Liver (tissue), 3 donors: Measurements from ENCODE around the gene CCL27.

Experiments
- EGR1 ChIP-seq, 2 donors: IDR thresholded peaks; 2 replicates each; pipeline ENCODE4 v1.6.1; 2016 to 2018; ENCODE audit warnings: antibody characterized with exemption in 2 of 2, low read depth in 2 of 2
- GABPA ChIP-seq, 2 donors: IDR thresholded peaks in 1 of 2; conservative IDR thresholded peaks in 1 of 2; 2 replicates each; pipeline ENCODE4 v1.6.1; 2016; ENCODE audit warnings: antibody characterized with exemption in 2 of 2, mild to moderate bottlenecking in 1 of 2, moderate library complexity in 1 of 2
- JUND ChIP-seq, 2 donors: IDR thresholded peaks; 2 replicates each; pipeline ENCODE4 v1.6.1; 2016; ENCODE audit warnings: antibody characterized with exemption in 2 of 2
- MAX ChIP-seq: IDR thresholded peaks from 2 replicates; pipeline ENCODE4 v1.6.1; 2016; ENCODE audit warnings: antibody characterized with exemption
- RAD21 ChIP-seq, 2 donors: IDR thresholded peaks; 2 replicates each; pipeline ENCODE4 v1.6.1; 2016; ENCODE audit warnings: antibody characterized with exemption in 2 of 2, mild to moderate bottlenecking in 2 of 2
- REST ChIP-seq: IDR thresholded peaks from 2 replicates; pipeline ENCODE4 v1.6.1; 2016; ENCODE audit warnings: antibody characterized with exemption, mild to moderate bottlenecking
- RXRA ChIP-seq, 2 donors: IDR thresholded peaks; 2 replicates each; pipeline ENCODE4 v1.6.1; 2017 to 2018; ENCODE audit warnings: antibody characterized with exemption in 2 of 2, mild to moderate bottlenecking in 1 of 2
- SP1 ChIP-seq: IDR thresholded peaks from 2 replicates; pipeline ENCODE4 v1.6.1; 2018; ENCODE audit warnings: antibody characterized with exemption, mild to moderate bottlenecking
- TAF1 ChIP-seq: conservative IDR thresholded peaks from 2 replicates; pipeline ENCODE4 v1.6.1; 2016; ENCODE audit warnings: antibody characterized with exemption, mild to moderate bottlenecking
- TF ChIP-seq, protein P1 (sequence below): IDR thresholded peaks from 2 replicates; pipeline ENCODE4 v1.6.1; 2016; ENCODE audit warnings: antibody characterized with exemption
- TF ChIP-seq, protein P2 (sequence below): fragments of 150-350 bp; IDR thresholded peaks from 2 replicates; pipeline ENCODE4 v1.5.1; 2017; ENCODE audit warnings: improper control_type of control experiment, low read depth, low read length; ENCODE audit not compliant: missing input control
- TF ChIP-seq, protein P3 (sequence below): IDR thresholded peaks from 2 replicates; pipeline ENCODE4 v1.6.1; 2016; ENCODE audit warnings: antibody characterized with exemption
- donor health status: healthy.
- donor health status: healthy.

DNA sequence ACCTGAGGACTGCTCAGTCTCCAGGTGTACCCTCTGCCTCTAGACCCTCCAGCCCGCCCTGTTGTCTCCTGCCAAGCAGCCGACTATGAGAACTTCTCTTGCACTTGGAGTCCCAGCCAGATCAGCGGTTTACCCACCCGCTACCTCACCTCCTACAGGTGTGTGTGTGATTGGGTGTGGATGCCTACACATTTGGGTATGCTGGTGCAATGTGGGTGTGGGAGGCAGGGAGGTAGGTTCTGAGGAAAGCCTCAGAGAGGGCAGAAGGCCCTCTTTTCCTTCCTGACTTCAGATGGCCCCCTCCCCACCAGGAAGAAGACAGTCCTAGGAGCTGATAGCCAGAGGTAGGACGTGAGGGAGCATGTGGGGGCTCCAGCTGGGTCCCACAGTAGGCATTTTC is 5.5 kb downstream of the CCL27 start:
- TF ChIP-seq, protein P1, sequence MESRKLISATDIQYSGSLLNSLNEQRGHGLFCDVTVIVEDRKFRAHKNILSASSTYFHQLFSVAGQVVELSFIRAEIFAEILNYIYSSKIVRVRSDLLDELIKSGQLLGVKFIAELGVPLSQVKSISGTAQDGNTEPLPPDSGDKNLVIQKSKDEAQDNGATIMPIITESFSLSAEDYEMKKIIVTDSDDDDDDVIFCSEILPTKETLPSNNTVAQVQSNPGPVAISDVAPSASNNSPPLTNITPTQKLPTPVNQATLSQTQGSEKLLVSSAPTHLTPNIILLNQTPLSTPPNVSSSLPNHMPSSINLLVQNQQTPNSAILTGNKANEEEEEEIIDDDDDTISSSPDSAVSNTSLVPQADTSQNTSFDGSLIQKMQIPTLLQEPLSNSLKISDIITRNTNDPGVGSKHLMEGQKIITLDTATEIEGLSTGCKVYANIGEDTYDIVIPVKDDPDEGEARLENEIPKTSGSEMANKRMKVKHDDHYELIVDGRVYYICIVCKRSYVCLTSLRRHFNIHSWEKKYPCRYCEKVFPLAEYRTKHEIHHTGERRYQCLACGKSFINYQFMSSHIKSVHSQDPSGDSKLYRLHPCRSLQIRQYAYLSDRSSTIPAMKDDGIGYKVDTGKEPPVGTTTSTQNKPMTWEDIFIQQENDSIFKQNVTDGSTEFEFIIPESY, result no peak
- TF ChIP-seq, protein P2, sequence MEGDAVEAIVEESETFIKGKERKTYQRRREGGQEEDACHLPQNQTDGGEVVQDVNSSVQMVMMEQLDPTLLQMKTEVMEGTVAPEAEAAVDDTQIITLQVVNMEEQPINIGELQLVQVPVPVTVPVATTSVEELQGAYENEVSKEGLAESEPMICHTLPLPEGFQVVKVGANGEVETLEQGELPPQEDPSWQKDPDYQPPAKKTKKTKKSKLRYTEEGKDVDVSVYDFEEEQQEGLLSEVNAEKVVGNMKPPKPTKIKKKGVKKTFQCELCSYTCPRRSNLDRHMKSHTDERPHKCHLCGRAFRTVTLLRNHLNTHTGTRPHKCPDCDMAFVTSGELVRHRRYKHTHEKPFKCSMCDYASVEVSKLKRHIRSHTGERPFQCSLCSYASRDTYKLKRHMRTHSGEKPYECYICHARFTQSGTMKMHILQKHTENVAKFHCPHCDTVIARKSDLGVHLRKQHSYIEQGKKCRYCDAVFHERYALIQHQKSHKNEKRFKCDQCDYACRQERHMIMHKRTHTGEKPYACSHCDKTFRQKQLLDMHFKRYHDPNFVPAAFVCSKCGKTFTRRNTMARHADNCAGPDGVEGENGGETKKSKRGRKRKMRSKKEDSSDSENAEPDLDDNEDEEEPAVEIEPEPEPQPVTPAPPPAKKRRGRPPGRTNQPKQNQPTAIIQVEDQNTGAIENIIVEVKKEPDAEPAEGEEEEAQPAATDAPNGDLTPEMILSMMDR, result no peak
- TF ChIP-seq MAX (no peak), REST (no peak), SP1 (no peak), TAF1 (no peak), RXRA (IDR thresholded peaks at IDR 0.05) (no peak), RAD21 (IDR thresholded peaks at IDR 0.05) (no peak), EGR1 (IDR thresholded peaks at IDR 0.05; ENCODE audit: low read depth in 2 of 2) (no peak), JUND (IDR thresholded peaks at IDR 0.05) (no peak), GABPA (IDR thresholded peaks at IDR 0.05 in 1 of 2, conservative IDR thresholded peaks at IDR 0.05 in 1 of 2) (no peak)
- TF ChIP-seq, protein P3, sequence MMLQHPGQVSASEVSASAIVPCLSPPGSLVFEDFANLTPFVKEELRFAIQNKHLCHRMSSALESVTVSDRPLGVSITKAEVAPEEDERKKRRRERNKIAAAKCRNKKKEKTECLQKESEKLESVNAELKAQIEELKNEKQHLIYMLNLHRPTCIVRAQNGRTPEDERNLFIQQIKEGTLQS, result no peak
